Skin of body (tissue), 2 donors: ENCODE data around the gene PACS2. TPM values are rescaled to one million over a fixed set of nuclear protein-coding genes. Genes with fewer than 3 reads are reported as not detected.
"Not testable (repeated sequence)": the region's sequence is repeated elsewhere in the genome, so short reads cannot be mapped to it uniquely, and the experiment has no call there.

Experiments
- DNase-seq: peaks from one replicate; lab custom pipeline; 2025; lab: John Stamatoyannopoulos, UW
- total RNA-seq: library from RNA; depleted of rRNA; stranded (reverse); fragments of >200 nt; gene quantifications from one replicate; pipeline ENCODE4 v1.2.3, GENCODE V29; 2014

The PACS2 gene
- total RNA-seq, 1 donor from 2014 or later = 44.9 TPM

DNA sequence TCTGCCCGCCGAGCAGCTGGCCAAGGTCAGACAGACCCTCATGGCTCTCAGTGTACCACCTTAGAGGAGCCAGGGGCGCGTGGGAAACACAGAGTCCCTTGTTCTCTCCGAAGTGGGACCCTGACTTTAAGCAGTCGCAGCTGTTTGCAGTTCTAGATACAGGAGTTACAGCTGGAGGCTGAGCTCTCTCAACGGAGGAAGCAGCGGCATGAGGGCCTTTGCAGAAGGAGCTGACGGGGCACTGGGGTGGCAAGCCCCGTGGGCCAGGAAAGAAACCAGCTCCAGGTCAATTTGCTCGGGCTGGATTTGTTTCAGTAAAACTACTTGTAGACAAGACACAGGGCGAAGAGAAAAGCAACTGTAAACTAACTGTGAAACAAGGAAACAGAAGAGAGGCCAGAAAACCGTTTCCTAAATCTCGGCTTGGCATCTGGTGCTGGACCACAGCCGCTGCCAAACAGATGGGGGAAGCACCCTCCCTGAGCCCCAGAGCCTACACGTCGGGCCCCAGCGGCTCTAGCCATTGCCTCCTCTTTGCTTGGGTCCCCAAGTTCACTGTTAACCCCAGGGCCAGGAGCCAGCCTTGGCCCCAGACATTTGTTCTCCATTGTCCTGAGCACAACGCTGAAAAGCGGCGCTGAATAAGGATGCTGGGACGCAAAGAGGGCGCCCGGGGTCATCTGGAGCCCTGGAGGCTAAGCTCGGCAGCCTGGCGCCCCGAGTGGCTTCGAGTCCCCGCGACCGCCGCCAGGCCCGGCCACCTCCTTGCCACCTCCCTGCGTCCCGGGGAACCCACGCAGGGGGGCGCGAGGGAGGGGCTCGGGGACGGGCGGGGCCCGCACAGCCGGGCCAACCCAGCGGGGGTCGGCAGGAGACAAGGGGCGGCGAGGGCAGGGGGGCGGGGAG, 914 bp upstream of the PACS2 start:
- DNase-seq = no peak

DNA sequence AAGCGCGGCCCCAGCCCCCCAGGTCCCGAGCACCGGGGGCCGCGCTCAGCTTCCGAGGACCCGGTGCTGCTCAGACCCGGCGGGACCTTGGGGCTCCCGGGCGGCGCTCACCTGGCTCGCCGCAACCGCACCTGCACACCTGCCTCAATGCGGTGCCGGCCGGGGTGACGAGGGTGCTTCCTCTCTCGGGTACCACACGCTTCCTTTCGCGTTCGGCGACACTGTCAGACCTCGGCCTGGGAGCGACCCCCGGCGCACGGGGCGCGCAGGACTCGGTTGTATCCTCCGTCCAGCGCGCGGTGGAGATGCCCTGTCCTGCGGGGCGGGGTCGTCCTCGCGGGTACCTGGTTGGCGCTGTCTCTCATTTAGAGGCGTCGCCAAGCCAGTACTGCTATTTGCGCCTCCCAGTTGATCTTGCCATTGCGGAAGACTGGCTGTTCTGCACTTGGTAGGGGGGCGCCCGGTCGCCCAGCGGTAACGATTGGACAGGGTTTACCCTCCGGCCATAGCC, 718 bp downstream of the PACS2 start:
- DNase-seq = no peak

DNA sequence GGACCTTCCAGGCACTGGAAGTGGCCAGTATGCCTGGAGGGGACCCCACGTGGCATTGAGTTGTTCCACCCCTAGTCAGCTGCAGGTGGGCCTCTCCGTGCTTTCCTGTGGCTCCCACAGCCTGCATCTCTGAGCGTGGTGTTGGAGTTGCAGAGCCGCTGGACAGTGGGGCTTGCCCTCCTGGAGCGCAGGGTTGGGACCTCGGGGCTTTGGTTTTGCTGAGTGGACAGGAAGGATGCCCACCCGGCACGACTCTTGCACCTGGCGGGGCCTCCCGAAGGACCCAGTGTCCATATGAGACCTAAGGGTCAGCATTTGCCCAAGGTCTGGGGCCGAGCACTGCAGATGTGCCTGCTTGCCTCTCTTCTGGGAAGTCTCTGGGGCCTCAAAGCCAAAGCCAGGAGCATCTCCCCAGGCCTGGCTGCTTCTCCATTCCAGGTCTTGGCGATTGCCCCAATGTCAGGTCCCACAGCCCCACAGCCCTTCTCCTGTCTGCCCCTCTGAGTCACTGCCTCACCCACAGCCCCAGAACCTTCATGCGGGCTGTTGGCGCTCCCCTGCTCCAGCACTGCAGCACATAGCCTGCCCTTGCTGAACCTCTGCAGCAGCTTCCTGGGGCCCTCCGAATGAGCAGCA, 1.5 kb downstream of the PACS2 start:
- DNase-seq = no peak

DNA sequence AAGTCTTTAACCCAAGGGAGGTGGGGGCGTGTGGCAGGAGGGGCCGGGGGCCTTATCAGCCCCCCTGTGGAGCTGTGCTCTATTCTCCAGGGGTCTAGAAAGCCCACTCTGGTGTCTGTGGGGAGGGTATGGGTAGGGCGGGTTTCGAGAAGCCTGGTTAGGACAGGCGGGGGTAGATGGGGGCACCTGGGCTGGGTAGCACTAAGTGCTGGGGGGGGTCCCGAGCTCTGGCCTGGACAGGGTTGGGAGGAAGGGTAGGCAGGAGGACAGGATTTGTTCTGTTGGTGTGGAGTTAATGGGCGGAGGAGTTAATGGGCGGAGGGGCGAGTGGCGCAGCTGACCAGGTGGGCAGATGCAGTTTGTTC, 2.0 kb downstream of the PACS2 start:
- DNase-seq = no peak

DNA sequence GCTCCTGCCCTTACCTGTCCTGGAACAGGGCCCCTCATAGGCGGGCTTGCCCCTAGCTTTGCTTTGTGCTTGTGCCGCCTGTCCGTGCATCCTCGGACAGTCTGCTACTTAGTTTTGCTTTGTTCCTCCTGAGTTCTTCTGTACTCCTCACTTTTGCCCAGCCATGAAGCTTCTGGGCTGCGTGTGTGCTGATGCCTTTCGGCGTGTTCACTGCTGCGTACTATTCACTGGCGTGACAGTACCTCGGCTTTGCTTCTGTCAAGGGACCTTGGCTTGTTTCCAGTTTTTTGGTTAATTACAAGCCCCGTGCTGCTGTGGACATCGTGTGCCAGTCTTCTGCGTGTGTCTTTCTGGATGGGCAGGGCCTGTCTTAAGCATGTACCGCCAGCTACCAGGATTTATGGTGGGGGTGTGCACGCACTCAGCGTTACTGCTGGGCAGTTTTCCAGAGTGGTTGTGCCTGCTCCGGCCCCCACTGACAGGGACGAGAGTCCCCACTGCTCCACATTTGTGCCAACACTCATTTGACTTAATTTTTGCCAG, 2.5 kb downstream of the PACS2 start:
- no peak for DNase-seq

DNA sequence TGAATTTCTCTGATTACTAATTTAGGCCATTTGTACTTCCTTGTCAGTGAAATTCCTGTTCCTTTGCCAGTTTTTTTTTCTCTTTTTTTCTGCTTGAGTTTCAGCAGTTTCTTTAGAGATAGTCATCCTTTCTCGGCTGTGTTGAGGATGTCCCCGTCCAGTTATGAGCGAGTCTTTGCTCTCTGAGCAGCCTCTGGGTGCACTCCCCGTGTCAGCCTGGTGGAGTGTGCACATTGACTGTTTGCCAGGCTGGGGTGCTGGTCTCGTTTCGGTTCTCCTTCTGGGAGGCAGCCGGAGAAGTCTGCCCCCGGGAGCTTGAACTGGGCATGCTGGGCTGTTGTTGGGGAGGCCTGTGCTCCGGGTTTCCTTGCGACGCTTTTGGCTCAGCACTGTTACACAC, 3.0 kb downstream of the PACS2 start:
- DNase-seq = no peak

DNA sequence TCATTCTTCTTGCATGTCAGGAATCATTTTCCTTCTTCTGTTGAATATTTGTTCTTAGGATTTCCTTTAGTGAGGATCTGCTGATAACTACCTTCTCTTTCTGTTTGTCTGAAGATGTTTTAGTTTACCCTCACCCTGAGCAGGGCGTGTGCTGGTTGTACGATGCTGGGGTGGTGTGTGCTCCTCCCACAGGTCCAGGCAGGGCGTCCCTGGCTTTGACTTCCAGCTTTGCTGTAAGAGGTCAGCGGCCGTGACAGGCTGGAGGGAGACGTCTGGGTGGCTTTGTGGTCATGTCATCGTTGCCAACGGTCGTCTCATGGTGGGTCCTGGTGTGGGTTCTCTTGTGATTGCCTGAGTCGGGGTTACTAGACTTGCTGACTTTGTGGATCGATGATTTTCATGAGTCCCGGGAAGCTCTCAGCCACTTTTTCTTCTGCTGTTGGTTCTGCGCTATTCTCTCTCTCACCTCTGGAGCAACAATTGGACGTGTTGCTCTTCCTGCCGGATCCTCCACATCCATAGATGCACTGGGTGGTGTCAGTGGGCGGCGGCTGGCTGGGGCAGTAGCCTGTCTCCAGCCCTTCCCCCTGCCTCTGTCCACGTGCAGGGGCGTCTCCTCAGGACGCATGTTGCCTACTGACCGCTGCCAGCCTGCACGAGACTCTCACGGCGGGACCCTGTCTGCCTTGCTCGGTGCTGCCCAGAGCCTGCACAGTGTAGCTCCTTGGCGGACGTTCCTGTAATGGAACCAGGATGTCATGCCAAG, 8.4 kb downstream of the PACS2 start:
- DNase-seq = no peak

DNA sequence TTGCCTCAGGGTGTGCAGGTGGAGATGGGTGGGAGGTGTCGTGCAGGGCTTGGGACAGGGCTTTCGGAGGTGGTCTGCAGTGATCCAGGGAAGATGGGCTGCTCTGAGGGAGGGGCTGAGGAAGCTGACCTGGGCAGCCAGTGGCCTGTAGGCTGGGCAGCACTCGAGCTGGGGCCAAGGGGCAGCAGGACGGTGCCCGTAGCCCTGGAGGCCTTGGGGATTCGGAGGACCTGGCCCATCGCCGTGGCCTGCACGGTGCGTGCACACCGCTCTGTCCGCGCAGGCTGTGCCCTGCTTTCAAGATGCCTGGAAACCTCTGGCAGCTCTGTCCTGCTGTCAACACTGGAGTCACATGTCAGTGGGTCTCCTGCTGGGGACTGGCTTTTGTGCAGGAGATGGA, 9.1 kb downstream of the PACS2 start:
- no peak for DNase-seq

DNA sequence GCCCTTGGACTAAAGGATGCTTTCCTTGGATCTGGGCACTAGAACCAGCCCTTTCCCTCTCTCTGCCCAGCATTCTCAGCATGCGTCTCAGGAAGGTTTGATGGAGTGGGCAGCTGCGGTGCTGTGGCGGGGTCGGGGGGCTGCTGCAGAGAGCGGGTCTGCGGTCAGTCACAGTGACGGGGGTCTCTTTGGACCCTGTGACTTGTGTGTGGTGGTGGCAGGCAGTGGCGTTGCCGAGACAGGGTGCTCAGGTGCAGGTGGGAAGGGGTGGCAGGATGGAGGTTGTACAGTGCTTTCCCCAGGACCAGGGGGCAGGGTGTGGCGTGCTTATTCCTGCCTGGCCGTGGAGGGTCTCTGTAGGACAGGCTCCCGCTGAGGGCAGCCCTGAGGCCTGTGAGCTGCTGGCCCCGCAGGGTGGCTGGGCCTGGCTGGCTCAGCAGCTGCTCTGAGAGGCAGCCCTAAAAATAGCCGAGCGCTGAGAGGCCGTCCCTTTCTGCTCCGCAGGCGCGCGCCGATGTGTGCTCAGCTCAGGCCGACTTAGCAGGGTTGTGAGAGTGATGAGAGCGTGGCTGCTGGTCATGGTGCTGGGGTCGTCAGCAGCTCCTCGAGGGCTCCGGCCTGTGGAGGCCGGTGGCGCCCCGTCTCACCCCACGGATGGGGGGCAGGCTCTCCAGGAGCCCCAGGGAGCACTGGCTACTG, 9.7 kb downstream of the PACS2 start:
- DNase-seq = no peak

DNA sequence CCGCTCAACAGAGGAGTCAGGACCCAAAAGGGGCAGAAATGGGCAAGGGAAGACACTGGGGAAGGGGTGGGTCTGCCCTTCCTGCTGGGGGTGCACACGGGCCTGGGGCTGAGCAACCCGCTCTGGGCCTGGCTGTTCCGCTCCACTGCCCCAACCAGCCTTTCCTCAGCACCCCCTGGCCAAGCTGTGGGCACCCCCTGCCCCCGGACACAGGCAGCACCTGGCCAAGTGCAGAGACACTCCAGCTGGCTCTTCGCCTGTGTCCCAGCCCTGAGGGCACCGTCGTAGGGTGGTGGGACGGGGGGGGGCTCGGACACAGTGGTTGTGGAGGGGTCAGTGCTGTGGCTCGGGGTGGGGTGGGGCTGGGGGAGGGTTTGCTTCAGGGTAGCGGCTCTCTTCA, 10.3 kb downstream of the PACS2 start:
- DNase-seq = no peak

DNA sequence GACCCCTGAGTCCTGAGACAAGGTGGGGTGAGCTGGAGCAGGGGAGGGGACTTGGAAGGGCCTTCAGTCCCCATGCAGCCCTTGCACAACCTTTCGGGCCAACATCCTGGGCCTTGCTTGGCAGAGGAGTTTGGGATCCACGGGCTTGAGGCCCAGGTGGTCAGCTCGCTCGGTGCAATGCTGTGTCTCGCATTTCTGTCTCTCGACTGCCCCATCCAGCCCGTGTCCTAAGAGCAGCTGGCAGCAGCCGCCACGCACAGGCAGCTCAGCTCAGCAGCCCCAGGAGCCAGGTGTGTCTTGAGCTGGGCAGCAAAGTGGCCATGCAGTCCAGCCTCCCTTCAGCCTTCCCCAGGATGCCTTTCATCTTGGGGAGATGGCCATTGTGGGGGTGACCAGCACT, 10.8 kb downstream of the PACS2 start:
- DNase-seq = no peak

DNA sequence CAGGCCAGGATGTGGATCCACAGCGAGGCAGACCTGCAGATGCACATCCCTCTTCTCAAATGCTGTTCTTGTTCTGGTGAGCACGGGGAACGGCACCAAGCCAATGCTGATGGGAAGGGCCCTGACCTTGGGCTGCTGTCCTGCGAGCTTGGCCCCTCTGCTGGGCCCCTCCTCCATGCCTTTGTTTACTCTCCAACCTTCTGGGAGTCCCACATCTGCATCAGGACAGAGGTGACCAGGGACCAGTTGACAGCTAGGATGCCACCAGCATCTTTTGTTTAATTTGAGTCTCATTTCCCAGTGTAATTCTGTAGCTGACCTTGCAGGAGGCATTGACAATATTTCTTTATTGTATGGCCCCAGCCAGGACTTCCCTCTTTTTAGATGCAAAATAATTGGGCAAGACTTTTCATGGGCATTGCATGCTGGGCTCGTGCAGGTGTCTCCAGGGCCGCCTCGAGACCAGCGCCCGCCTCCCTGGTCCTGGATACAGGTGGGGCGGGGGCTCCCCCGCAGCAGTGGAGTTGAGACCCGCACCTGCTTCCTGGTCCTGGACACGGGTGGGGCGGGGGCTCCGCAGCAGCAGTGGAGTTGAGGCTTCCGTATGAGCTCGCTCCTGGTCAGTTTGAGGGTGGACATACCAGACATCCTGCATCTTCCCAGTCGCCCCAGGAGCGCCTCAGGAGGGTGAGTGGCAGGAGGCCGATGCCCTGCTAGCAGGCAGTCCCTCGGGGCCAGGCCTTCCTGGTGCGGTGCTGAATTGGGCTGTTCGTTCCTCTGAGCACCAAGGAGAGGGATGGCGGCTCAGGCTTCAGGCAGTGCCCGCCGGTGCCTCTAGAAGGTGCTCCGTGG, 11.4 kb downstream of the PACS2 start:
- DNase-seq = no peak

DNA sequence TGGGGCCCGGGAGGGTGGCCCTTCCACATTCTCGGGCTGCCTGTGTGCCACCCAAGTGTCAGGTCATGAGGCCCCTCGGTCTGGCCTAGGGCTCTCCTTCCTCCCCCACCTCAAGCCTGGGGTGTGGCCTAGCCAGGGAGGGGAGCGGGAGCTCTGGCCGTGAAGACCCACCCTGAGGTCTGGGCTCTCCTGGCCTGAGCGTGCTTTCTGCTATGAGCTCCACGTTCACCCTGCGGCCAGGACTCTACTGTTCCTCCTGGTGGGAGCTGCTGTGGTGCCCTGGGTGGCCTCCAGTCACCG, 12.0 kb downstream of the PACS2 start:
- DNase-seq = no peak

DNA sequence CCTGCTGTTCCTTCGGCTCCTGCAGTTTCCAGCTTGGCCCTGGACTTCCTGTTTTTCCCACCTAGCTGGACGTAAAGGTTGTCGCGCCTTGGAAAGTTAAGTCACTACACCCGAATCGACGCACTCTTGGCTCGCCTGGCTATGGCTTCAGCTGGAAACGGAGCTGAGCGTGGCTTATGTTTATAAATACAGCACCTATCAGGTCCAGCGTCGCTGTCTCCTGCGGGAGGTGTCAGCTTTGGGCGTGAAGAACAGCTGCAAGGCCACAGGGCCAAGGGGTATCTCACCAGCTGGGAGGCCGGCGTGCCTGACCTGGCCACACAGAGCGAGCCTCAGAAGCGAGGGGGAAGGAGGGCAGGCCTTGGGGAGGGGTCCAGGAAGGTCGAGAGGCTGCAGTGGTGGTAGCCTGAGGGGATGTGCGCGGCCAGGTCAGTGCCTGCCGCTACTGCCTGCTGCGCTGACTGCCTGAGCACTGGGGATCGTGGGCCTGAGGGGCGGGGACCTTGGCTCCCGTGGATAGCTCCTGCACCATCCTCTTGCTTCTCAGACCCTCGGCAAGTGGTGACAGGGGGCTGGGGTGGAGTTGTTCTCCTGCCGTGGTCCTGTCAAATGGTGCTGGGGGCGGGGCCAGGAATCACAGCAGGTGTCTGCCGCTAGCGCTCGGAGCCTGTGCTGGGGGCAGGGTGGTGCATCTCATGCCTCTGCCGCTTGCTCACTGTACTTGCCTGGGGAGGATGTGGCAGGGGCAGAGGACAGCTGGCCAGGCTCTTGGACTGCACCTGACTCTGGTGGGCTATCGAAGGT, 12.5 kb downstream of the PACS2 start:
- DNase-seq = no peak

DNA sequence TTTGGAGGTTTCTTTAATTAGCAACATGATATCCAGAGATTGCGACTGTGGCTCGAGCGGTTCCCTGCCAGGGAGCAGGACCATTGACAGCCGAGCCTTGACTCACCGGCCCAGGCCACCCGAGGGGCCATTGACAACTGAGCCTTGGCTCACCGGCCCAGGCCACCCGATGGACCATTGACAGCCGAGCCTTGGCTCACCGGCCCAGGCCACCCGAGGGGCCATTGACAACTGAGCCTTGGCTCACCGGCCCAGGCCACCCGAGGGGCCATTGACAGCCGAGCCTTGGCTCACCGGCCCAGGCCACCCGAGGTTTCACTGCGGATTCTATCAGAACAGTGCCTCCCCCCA, 13.1 kb downstream of the PACS2 start:
- DNase-seq = not testable (repeated sequence)

DNA sequence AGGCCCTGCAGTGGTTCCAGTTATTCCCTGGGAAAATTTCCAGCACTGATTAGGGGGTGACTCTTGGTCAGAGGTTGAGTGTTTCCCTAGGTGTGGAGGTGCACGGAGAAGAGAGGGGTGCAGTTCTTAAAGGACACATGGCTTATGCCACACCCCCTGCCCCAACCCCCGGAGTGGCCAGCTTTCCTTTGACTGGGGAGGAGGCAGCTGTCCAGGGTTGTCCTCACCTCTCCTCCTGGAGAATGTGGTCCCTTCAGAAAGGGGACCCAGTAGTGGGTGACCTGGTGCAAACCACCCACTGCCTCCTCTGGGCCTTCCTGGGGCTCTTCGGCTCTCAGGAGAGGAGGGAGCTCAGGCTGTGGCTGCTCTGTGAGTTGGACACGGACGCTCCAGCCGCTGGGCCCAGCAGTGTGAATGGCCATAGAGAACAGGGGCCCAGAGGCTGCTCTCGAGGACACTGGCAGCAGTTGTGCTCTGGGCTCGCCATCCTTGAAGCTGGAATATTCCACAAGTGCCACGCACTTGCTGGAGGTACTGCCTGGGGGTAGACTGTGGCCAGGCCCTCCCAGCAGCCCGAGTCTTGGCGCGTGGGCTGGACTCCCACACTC, 13.6 kb downstream of the PACS2 start:
- no peak for DNase-seq

DNA sequence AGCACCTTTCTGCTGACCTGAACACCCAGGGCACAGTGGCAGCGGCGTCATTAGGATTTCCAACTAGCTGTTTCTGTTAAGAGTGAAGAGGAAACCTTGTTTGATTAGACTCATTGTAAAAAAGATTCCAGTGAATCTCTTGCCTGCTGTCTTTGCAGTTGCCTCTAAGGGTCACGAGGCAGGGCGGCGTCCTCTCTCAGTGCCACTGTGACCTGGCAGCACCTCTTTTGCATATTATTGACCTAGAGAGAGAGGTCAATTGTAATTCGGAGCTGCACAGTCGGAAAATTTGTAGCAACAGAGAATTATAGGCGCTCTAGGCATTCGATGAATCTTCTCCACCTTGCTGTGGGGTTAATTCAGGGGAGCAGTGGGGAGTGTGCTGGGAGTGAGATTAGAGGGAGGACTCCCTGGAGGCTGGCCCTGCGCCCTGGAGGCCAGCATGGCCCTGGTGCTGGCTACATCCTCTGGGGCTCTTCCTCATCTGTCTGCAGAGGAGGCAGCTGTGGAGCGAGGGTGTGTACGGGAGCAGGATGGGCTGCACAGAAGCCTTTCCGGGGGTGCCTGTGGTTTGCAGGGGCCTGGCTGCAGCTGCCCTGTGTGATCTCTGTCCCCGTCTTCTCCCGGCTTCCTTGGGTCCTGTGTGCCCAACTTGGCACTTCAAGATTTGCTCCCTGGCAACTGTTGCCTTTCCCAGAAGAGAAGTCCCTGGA, 14.3 kb downstream of the PACS2 start:
- DNase-seq = no peak

DNA sequence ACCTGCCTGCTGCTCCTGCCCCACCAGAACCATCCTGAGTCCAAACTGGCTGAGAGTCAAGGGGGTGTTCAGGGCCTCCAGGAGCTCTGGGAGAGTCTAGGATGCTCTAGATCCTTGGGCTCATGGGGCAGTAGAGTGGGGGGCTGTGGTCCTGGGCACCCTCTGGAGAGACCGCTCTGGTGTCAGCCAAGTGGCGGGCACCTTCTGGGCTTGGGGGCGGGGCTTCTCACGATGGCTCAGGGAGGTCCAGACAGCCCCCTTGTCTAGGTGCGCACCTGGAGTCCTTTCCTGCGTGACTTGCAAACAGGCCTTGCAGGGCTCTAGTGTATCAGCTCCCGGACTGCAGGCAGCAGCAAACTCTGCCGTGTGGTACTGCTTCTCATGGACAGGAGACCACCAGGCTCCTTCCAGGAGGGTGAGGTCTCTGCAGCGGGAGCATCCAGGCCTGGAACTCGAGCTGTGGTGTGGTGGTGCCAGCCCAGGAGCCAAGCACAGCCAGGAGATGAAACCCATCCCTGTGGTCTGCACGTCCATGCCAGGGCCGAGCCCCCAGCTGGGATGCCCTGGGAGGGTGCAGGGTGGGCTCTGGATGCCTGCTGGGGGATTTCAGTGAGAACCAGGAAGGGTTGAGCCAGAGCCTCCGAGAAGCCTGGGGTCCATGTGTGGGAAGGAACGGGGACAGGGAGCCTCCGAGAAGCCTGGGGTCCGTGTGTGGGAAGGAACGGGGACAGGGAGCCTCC, 15.0 kb downstream of the PACS2 start:
- no peak for DNase-seq
